ENCODE results near the gene SNORC. TPM values are rescaled to one million over a fixed set of nuclear protein-coding genes. Genes with fewer than 3 reads are reported as not detected.

The SNORC gene
- total RNA-seq, 1 experiment from 2014 or later = 3.4 TPM

- TF ChIP-seq ZNF138 (CRISPR knock-in tag; conservative IDR thresholded peaks at IDR 0.05) (0 out of 2 replicates have a peak, but pooled peaks have one; percentile 74), MAX (CRISPR knock-in tag; IDR thresholded peaks at IDR 0.05) (peak; percentile 3; the same call in 1 of the 2 replicates), GTF2I (CRISPR knock-in tag; conservative IDR thresholded peaks at IDR 0.05) (no peak), ESRRA (CRISPR knock-in tag; IDR thresholded peaks at IDR 0.05; ENCODE audit: borderline replicate concordance) (0 out of 2 replicates have a peak, but pooled peaks have one; percentile 42), E2F5 (CRISPR knock-in tag; IDR thresholded peaks at IDR 0.05) (0 out of 2 replicates have a peak, but pooled peaks have one; percentile 58), NFYB (CRISPR knock-in tag; conservative IDR thresholded peaks at IDR 0.05; ENCODE audit: low read depth) (no peak), ZSCAN18 (CRISPR knock-in tag; IDR thresholded peaks at IDR 0.05) (no peak), TP53 (CRISPR knock-in tag; IDR thresholded peaks at IDR 0.05) (peak; percentile 75; the same call in 1 of the 2 replicates), USF1 (CRISPR knock-in tag; IDR thresholded peaks at IDR 0.05) (no peak), SMAD4 (CRISPR knock-in tag; IDR thresholded peaks at IDR 0.05) (no peak), OVOL2 (CRISPR knock-in tag; IDR thresholded peaks at IDR 0.05; ENCODE audit: borderline replicate concordance) (no peak), ZNF317 (CRISPR knock-in tag; IDR thresholded peaks at IDR 0.05; ENCODE audit: borderline replicate concordance, low read depth) (no peak), TEAD1 (CRISPR knock-in tag; IDR thresholded peaks at IDR 0.05) (0 out of 2 replicates have a peak, but pooled peaks have one; percentile 5), ZNF423 (CRISPR knock-in tag; IDR thresholded peaks at IDR 0.05) (no peak)
Observed at GRCh38 chr2:232876161-232876977, 6.3 kb downstream of the SNORC start (continued).

- peak overlapping the region; percentile 56 for H3K4me3 Mint-ChIP-seq
- ChIA-PET CTCF (no interaction called here), POLR2A (no interaction called here)
- DNase-seq (ENCODE audit: low spot score) (peak; percentile 38), ATAC-seq (no peak)
- peaks cover 28% of the 10 kb centered on the region for H3K27me3 Mint-ChIP-seq (ENCODE audit: low read depth)
- H3K36me3 Mint-ChIP-seq = no peaks in the 10 kb centered on the region
- no peaks in the 10 kb centered on the region for H3K4me1 Mint-ChIP-seq
- H3K9me3 Mint-ChIP-seq = no peaks in the 10 kb centered on the region
- TF ChIP-seq TCF7 (CRISPR knock-in tag; IDR thresholded peaks at IDR 0.05; ENCODE audit: low read depth) (no peak), ZBTB43 (CRISPR knock-in tag; IDR thresholded peaks at IDR 0.05) (no peak), MAX (CRISPR knock-in tag; IDR thresholded peaks at IDR 0.05) (0 out of 2 replicates have a peak, but pooled peaks have one; percentile 14), ZNF532 (CRISPR knock-in tag; IDR thresholded peaks at IDR 0.05; ENCODE audit: borderline replicate concordance) (no peak), SMAD4 (CRISPR knock-in tag; IDR thresholded peaks at IDR 0.05) (no peak), STAT6 (CRISPR knock-in tag; conservative IDR thresholded peaks at IDR 0.05; ENCODE audit: low read depth) (no peak)
- H3K27ac Mint-ChIP-seq = no peak overlapping the region
Observed at GRCh38 chr2:232876978-232877441, 6.9 kb downstream of the SNORC start.
